A549 (cell line): ENCODE data around the gene ADH5. TPM values are rescaled to one million over a fixed set of nuclear protein-coding genes. Genes with fewer than 3 reads are reported as not detected.

ENCODE experiments used
- ATAC-seq, 2 experiments: fragments of 200-7000 bp in 1 of 2; fragments of >200 bp in 1 of 2; cut with Nextera tagmentation in 1 of 2; cut with Tn5 transposase in 1 of 2; 3 replicates each; pipeline versions ENCODE4 v1.8.0 to v1.9.1; 2018 to 2020; ENCODE audit warnings: mild to moderate bottlenecking in 1 of 2, moderate library complexity in 1 of 2
- CTCF ChIA-PET: fragments of 300-600 bp; sonication (Branson Sonifier 250); formaldehyde crosslinking; extraction: SDS; loops from one replicate; lab custom pipeline; 2021; ENCODE audit warnings: antibody characterized with exemption, inconsistent platforms; lab: Yijun Ruan, JAX
- POLR2A ChIA-PET: fragments of 350-600 bp; formaldehyde crosslinking; extraction: SDS; loops from one replicate; lab custom pipeline; 2021; ENCODE audit warnings: antibody characterized with exemption, inconsistent platforms; lab: Yijun Ruan, JAX
- DNase-seq, 2 experiments: peaks; one replicate each; pipeline versions ENCODE4 v3.0.0 to v3.0.0-alpha.2; 2011 to 2016; ENCODE audit warnings: low read depth in 1 of 2, low spot score in 1 of 2
- FAIRE-seq: peaks from 2 replicates; lab custom pipeline; 2011; peaks lifted over from hg19 to GRCh38; lab: Jason Lieb, UNC
- H3K27ac ChIP-seq, 2 experiments: fragments of >200 bp; sonication (Bioruptor Twin); formaldehyde crosslinking; 3 replicates each; pipeline ENCODE4 v1.5.1; 2016 to 2017
- H3K4me1 ChIP-seq: fragments of >200 bp; sonication (Bioruptor Twin); formaldehyde crosslinking; 3 replicates; pipeline ENCODE4 v1.6.1; 2016
- H3K4me2 ChIP-seq: fragments of >200 bp; sonication (Bioruptor Twin); formaldehyde crosslinking; 3 replicates; pipeline ENCODE4 v1.6.1; 2016
- H3K4me3 ChIP-seq: fragments of >200 bp; sonication (Bioruptor Twin); formaldehyde crosslinking; 3 replicates; pipeline ENCODE4 v1.5.1; 2016
- H3K9me3 ChIP-seq: fragments of >200 bp; sonication (Bioruptor Twin); formaldehyde crosslinking; 3 replicates; pipeline ENCODE4 v1.6.1; 2016
- BHLHE40 ChIP-seq: IDR thresholded peaks from 2 replicates; pipeline ENCODE4 v1.6.1; 2012; ENCODE audit warnings: low read depth, low read length, inconsistent platforms
- CHD2 ChIP-seq: fragments of 150-350 bp; IDR thresholded peaks from 2 replicates; pipeline ENCODE4 v1.6.1; 2014; ENCODE audit warnings: low read length; ENCODE audit not compliant: partially characterized antibody
- EHF ChIP-seq: fragments of 250-450 bp; sonication (Bioruptor Pico); IDR thresholded peaks from 2 replicates; pipeline ENCODE4 v1.5.0; 2020; ENCODE audit warnings: mild to moderate bottlenecking
- FOXS1 ChIP-seq: fragments of 250-450 bp; sonication (Bioruptor Pico); IDR thresholded peaks from 2 replicates; pipeline ENCODE4 v1.5.0; 2020; ENCODE audit warnings: mild to moderate bottlenecking, moderate library complexity
- GATA3 ChIP-seq: IDR thresholded peaks from 2 replicates; pipeline ENCODE4 v1.6.1; 2012; ENCODE audit warnings: borderline replicate concordance
- HOXB13 ChIP-seq: fragments of 250-450 bp; sonication (Bioruptor Pico); IDR thresholded peaks from 2 replicates; pipeline ENCODE4 v1.5.0; 2020; ENCODE audit warnings: low read depth, mild to moderate bottlenecking, moderate library complexity
- HOXB5 ChIP-seq: fragments of 250-450 bp; sonication (Bioruptor Pico); IDR thresholded peaks from 2 replicates; pipeline ENCODE4 v1.5.0; 2020; ENCODE audit warnings: mild to moderate bottlenecking, moderate library complexity
- JUNB ChIP-seq: fragments of >200 bp; sonication (Bioruptor Twin); formaldehyde crosslinking; IDR thresholded peaks from 2 replicates; pipeline ENCODE4 v1.6.1; 2016
- KDM1A ChIP-seq: fragments of 200-600 bp; sonication (generic); IDR thresholded peaks from 2 replicates; pipeline ENCODE4 v1.6.1; 2016; ENCODE audit warnings: low read depth, mild to moderate bottlenecking
- KDM5A ChIP-seq: fragments of 200-600 bp; sonication (generic); IDR thresholded peaks from 2 replicates; pipeline ENCODE4 v1.6.1; 2016; ENCODE audit warnings: antibody characterized with exemption, mild to moderate bottlenecking
- MAFK ChIP-seq: fragments of 450-650 bp; IDR thresholded peaks from 2 replicates; pipeline ENCODE4 v1.6.1; 2014; ENCODE audit not compliant: partially characterized antibody
- NFE2L2 ChIP-seq: fragments of 150-350 bp; conservative IDR thresholded peaks from 2 replicates; pipeline ENCODE4 v1.6.1; 2014; ENCODE audit warnings: low read length
- NR3C1 ChIP-seq: fragments of >200 bp; sonication (Bioruptor Twin); formaldehyde crosslinking; IDR thresholded peaks from 3 replicates; pipeline ENCODE4 v1.6.1; 2017
- POLR2AphosphoS2 ChIP-seq: conservative IDR thresholded peaks from 2 replicates; pipeline ENCODE4 v1.6.1; 2012; ENCODE audit warnings: low read length, improper control_type of control experiment, inconsistent platforms
- RCOR1 ChIP-seq: fragments of 150-350 bp; IDR thresholded peaks from 2 replicates; pipeline ENCODE4 v1.6.1; 2014; ENCODE audit warnings: antibody characterized with exemption, low read length, low read depth
- RNF2 ChIP-seq: fragments of 200-600 bp; sonication (generic); IDR thresholded peaks from 2 replicates; pipeline ENCODE4 v1.6.1; 2016; ENCODE audit warnings: low read depth, mild to moderate bottlenecking, antibody characterized with exemption, moderate library complexity, borderline replicate concordance
- SMC3 ChIP-seq: fragments of >200 bp; sonication (Bioruptor Twin); formaldehyde crosslinking; IDR thresholded peaks from 3 replicates; pipeline ENCODE4 v1.6.1; 2018; ENCODE audit warnings: inconsistent platforms
- TP53 ChIP-seq: fragments of 250-450 bp; sonication (Bioruptor Pico); IDR thresholded peaks from 2 replicates; pipeline ENCODE4 v1.5.0; 2021; ENCODE audit warnings: mild to moderate bottlenecking, moderate library complexity
- ZFP36 ChIP-seq: fragments of 450-650 bp; IDR thresholded peaks from 2 replicates; pipeline ENCODE4 v1.6.1; 2014; ENCODE audit warnings: borderline replicate concordance; ENCODE audit not compliant: partially characterized antibody
- ZNF302 ChIP-seq: fragments of 250-450 bp; sonication (Bioruptor Pico); IDR thresholded peaks from 2 replicates; pipeline ENCODE4 v1.9.0; 2021; ENCODE audit warnings: inconsistent platforms, mild to moderate bottlenecking, moderate library complexity
- WGBS: methylation state at CpG from one replicate; pipeline ENCODE4 v1.1.6; 2017; ENCODE audit errors: missing lambda C conversion rate; 5-methylcytosine and 5-hydroxymethylcytosine counted together
- polyA plus RNA-seq, 4 experiments: library from polyadenylated mRNA; depleted of rRNA in 3 of 4; stranded (reverse); fragments of >200 nt; fragmentation: RNase III in 1 of 4; extraction: RNeasy Plus Mini Kit Qiagen cat#74134 plus additional on column Dnase treatment in 1 of 4; gene quantifications; 2 replicates in 3 of 4; 3 replicates in 1 of 4; pipeline ENCODE4 v1.2.3, GENCODE V29; 2011 to 2017
- TF ChIP-seq, protein P1 (sequence below): IDR thresholded peaks from 2 replicates; pipeline ENCODE4 v1.6.1; 2012
- TF ChIP-seq, protein P2 (sequence below): fragments of >200 bp; sonication (Bioruptor Twin); formaldehyde crosslinking; IDR thresholded peaks from 2 replicates; pipeline ENCODE4 v1.6.1; 2016
- TF ChIP-seq, protein P3 (sequence below): fragments of 200-600 bp; sonication (generic); IDR thresholded peaks from 2 replicates; pipeline ENCODE4 v1.6.1; 2016; ENCODE audit warnings: antibody characterized with exemption, mild to moderate bottlenecking, moderate library complexity
- TF ChIP-seq, protein P4 (sequence below): fragments of 450-650 bp; IDR thresholded peaks from 2 replicates; pipeline ENCODE4 v1.6.1; 2014; ENCODE audit warnings: antibody characterized with exemption
- TF ChIP-seq, protein P5 (sequence below): IDR thresholded peaks from 2 replicates; pipeline ENCODE4 v1.6.1; 2012; ENCODE audit warnings: low read depth, borderline replicate concordance
- TF ChIP-seq, protein P6 (sequence below): fragments of 250-450 bp; sonication (Bioruptor Pico); IDR thresholded peaks from 2 replicates; pipeline ENCODE4 v1.5.0; 2020; ENCODE audit warnings: low read depth, mild to moderate bottlenecking, moderate library complexity
- TF ChIP-seq, protein P7 (sequence below): fragments of >200 bp; sonication (Bioruptor Twin); formaldehyde crosslinking; IDR thresholded peaks from 3 replicates; pipeline ENCODE4 v1.6.1; 2016

ADH5 gene
- polyA plus RNA-seq, 2 of the 4 experiments (the other 2 are of a cell fraction) = 124 to 152 TPM

DNA sequence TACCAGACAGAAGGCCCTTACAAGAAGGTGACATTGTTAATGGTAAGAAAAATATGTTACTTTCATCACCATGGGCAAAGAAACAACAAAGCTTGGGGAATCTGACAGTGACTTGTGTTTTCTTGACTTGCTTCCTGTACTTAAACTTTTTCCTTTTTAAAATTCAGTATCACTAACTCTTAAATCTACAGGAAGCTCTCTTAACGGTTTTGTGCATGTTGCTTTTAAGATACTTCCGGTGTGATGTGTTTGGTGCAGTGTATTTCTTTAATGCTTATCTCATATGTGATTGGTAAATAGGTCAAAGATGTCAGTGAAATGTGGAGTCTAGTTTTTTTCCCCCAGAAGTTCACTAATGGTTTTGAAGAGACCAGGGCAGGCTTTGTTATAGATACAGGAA, 45.2 kb downstream of the ADH5 start:
- no peak overlapping the region for H3K4me3 ChIP-seq
- no peak overlapping the region for H3K4me2 ChIP-seq
- ChIA-PET CTCF (no interaction called here), POLR2A (no interaction called here)
- 95% methylated on average over 2 of the region's 2 CpGs for WGBS
- FAIRE-seq = no peak
- TF ChIP-seq, protein P1, sequence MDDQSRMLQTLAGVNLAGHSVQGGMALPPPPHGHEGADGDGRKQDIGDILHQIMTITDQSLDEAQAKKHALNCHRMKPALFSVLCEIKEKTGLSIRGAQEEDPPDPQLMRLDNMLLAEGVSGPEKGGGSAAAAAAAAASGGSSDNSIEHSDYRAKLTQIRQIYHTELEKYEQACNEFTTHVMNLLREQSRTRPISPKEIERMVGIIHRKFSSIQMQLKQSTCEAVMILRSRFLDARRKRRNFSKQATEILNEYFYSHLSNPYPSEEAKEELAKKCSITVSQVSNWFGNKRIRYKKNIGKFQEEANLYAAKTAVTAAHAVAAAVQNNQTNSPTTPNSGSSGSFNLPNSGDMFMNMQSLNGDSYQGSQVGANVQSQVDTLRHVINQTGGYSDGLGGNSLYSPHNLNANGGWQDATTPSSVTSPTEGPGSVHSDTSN = no peak
- TF ChIP-seq, protein P2, sequence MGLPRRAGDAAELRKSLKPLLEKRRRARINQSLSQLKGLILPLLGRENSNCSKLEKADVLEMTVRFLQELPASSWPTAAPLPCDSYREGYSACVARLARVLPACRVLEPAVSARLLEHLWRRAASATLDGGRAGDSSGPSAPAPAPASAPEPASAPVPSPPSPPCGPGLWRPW = no peak
- TF ChIP-seq SMC3 = no peak
- no peak for TF ChIP-seq ZFP36
- TF ChIP-seq NR3C1 = no peak
- TF ChIP-seq CHD2 = no peak
- TF ChIP-seq TP53 (CRISPR knock-in tag) = no peak
- TF ChIP-seq NFE2L2 = no peak
- no peak for TF ChIP-seq FOXS1 (CRISPR knock-in tag)
- ATAC-seq = no peak
- DNase-seq = no peak
- peaks cover 5% of the 10 kb centered on the region; the same call in 1 of the 3 replicates for H3K9me3 ChIP-seq
- H3K27ac ChIP-seq = no peak overlapping the region
- H3K4me1 ChIP-seq = no peaks in the 10 kb centered on the region

DNA sequence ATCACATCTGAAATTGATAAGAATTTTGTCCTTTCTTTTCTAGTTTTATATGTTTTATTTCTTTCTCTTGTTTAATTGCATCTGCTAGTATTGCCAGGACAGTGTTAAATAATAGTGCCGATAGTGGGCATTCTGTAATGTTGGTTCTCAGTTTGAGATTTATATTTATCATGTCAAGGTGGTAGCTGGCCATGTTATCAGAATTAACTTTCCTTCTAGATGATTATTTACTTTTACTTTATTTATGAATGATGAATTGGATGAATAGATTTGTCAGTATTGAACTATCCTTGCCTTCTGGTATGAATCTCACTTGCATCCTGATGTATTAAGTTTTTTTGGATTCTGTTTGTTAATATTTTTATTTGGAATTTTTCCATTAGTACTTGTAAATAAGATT, 50.4 kb downstream of the ADH5 start:
- no peak overlapping the region for H3K4me3 ChIP-seq
- H3K4me2 ChIP-seq = no peak overlapping the region
- H3K4me1 ChIP-seq = no peaks in the 10 kb centered on the region
- ATAC-seq (no peak), FAIRE-seq (no peak), DNase-seq (no peak)
- 96% methylated on average over 1 of the region's 1 CpG for WGBS
- ChIA-PET CTCF (interaction anchor here (1.3 kb wide), 2 partner anchors 18 to 44 kb away, joined by 4 read pairs; partner anchors contain the start of gene METAP1), POLR2A (no interaction called here)
- no peak overlapping the region for H3K27ac ChIP-seq
- no peak for TF ChIP-seq HOXB13 (CRISPR knock-in tag)
- no peak for TF ChIP-seq TP53 (CRISPR knock-in tag)
- TF ChIP-seq GATA3 = no peak
- TF ChIP-seq CHD2 = no peak
- TF ChIP-seq, protein P3, sequence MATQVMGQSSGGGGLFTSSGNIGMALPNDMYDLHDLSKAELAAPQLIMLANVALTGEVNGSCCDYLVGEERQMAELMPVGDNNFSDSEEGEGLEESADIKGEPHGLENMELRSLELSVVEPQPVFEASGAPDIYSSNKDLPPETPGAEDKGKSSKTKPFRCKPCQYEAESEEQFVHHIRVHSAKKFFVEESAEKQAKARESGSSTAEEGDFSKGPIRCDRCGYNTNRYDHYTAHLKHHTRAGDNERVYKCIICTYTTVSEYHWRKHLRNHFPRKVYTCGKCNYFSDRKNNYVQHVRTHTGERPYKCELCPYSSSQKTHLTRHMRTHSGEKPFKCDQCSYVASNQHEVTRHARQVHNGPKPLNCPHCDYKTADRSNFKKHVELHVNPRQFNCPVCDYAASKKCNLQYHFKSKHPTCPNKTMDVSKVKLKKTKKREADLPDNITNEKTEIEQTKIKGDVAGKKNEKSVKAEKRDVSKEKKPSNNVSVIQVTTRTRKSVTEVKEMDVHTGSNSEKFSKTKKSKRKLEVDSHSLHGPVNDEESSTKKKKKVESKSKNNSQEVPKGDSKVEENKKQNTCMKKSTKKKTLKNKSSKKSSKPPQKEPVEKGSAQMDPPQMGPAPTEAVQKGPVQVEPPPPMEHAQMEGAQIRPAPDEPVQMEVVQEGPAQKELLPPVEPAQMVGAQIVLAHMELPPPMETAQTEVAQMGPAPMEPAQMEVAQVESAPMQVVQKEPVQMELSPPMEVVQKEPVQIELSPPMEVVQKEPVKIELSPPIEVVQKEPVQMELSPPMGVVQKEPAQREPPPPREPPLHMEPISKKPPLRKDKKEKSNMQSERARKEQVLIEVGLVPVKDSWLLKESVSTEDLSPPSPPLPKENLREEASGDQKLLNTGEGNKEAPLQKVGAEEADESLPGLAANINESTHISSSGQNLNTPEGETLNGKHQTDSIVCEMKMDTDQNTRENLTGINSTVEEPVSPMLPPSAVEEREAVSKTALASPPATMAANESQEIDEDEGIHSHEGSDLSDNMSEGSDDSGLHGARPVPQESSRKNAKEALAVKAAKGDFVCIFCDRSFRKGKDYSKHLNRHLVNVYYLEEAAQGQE = no peak
- no peak for TF ChIP-seq RNF2
- TF ChIP-seq BHLHE40 = no peak
- TF ChIP-seq KDM1A = no peak
- TF ChIP-seq POLR2AphosphoS2 = no peak
- TF ChIP-seq, protein P4, sequence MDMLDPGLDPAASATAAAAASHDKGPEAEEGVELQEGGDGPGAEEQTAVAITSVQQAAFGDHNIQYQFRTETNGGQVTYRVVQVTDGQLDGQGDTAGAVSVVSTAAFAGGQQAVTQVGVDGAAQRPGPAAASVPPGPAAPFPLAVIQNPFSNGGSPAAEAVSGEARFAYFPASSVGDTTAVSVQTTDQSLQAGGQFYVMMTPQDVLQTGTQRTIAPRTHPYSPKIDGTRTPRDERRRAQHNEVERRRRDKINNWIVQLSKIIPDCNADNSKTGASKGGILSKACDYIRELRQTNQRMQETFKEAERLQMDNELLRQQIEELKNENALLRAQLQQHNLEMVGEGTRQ = no peak
- H3K9me3 ChIP-seq = peaks cover 14% of the 10 kb centered on the region; the same call in 2 of the 3 replicates

DNA sequence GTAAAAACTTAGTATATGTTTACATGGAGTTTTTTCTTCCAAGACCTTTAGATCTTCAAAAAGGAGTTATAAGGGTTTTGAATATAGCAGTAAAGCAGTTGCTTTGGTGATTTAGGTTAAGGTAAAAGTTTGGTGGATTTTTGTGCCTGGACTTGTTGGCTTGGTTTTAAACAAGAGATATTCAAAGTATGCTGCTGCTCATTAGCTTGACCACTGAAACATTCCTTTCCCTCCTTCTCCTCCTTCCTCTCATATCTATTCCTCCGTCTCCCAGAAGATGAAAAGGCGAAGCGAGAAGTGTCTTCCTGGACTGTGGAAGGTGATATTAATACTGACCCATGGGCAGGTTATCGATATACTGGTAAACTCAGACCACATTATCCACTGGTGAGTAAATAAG, 54.6 kb downstream of the ADH5 start:
- no peak for DNase-seq
- Histone ChIP-seq H3K9me3 (peaks cover 13% of the 10 kb centered on the region; the same call in 2 of the 3 replicates), H3K4me1 (peaks cover 6% of the 10 kb centered on the region; the same call in 2 of the 3 replicates), H3K4me2 (no peak overlapping the region), H3K27ac (no peak overlapping the region), H3K4me3 (no peak overlapping the region)
- CTCF ChIA-PET = interaction anchor here (2.5 kb wide), 1 partner anchor 39 kb away, joined by 13 read pairs; the partner anchor contains the start of gene METAP1
- POLR2A ChIA-PET = no interaction called here
- no peak for ATAC-seq
- WGBS = 95% methylated on average over 4 of the region's 4 CpGs
- FAIRE-seq = no peak
- TF ChIP-seq EHF (no peak), MAFK (no peak), JUNB (no peak), RCOR1 (no peak), POLR2AphosphoS2 (no peak), HOXB5 (CRISPR knock-in tag) (no peak), NFE2L2 (no peak), ZNF302 (CRISPR knock-in tag) (no peak), KDM5A (no peak)
- TF ChIP-seq, protein P5, sequence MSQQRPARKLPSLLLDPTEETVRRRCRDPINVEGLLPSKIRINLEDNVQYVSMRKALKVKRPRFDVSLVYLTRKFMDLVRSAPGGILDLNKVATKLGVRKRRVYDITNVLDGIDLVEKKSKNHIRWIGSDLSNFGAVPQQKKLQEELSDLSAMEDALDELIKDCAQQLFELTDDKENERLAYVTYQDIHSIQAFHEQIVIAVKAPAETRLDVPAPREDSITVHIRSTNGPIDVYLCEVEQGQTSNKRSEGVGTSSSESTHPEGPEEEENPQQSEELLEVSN = no peak
- TF ChIP-seq, protein P6, sequence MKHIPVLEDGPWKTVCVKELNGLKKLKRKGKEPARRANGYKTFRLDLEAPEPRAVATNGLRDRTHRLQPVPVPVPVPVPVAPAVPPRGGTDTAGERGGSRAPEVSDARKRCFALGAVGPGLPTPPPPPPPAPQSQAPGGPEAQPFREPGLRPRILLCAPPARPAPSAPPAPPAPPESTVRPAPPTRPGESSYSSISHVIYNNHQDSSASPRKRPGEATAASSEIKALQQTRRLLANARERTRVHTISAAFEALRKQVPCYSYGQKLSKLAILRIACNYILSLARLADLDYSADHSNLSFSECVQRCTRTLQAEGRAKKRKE (CRISPR knock-in tag) = no peak
- TF ChIP-seq, protein P7, sequence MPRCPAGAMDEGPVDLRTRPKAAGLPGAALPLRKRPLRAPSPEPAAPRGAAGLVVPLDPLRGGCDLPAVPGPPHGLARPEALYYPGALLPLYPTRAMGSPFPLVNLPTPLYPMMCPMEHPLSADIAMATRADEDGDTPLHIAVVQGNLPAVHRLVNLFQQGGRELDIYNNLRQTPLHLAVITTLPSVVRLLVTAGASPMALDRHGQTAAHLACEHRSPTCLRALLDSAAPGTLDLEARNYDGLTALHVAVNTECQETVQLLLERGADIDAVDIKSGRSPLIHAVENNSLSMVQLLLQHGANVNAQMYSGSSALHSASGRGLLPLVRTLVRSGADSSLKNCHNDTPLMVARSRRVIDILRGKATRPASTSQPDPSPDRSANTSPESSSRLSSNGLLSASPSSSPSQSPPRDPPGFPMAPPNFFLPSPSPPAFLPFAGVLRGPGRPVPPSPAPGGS = no peak
